Measurements from ENCODE around the gene PPP1R2C. TPM values are rescaled to one million over a fixed set of nuclear protein-coding genes. Genes with fewer than 3 reads are reported as not detected.

PPP1R2C gene
- total RNA-seq, 1 donor from 2014 or later, result not detected

GRCh38 chrX:42803320-42803719 is 25.4 kb upstream of the PPP1R2C start:
- Histone ChIP-seq H3K9ac (ENCODE audit: low read length) (peak overlapping the region; percentile 18), H4K20me1 (ENCODE audit: insufficient read depth, low read length) (no peaks in the 10 kb centered on the region), H3K36me3 (ENCODE audit: insufficient read depth, low read length) (no peaks in the 10 kb centered on the region), H3K27me3 (ENCODE audit: insufficient read depth, low read length) (no peaks in the 10 kb centered on the region), H2AFZ (ENCODE audit: low read depth, low read length) (no peak overlapping the region), H3K4me3 (ENCODE audit: insufficient read depth, low read depth, low read length) (no peak overlapping the region), H3K79me2 (ENCODE audit: insufficient read depth, low read length) (no peaks in the 10 kb centered on the region), H3K27ac (ENCODE audit: low read depth, low read length) (peak overlapping the region; percentile 60), H3K4me2 (ENCODE audit: low read length) (peak overlapping the region; percentile 32), H3K4me1 (ENCODE audit: insufficient read depth, low read length) (peaks cover 7% of the 10 kb centered on the region), H3K9me3 (ENCODE audit: insufficient read depth, low read depth, low read length) (no peaks in the 10 kb centered on the region)
- Mint-ChIP-seq H3K9me3 (ENCODE audit: unreplicated experiment) (peaks cover 1% of the 10 kb centered on the region), H3K27me3 (ENCODE audit: low read depth, unreplicated experiment) (no peaks in the 10 kb centered on the region), H3K27ac (ENCODE audit: unreplicated experiment) (peak overlapping the region; percentile 99), H3K4me3 (ENCODE audit: unreplicated experiment) (no peak overlapping the region), H3K36me3 (ENCODE audit: low read depth, unreplicated experiment) (no peaks in the 10 kb centered on the region), H3K4me1 (ENCODE audit: low read depth, unreplicated experiment) (peaks cover 22% of the 10 kb centered on the region)
- FAIRE-seq (peak; percentile 98), DNase-seq (ENCODE audit: low read depth) (peak; percentile 66)
- TF ChIP-seq EZH2 (IDR thresholded peaks at IDR 0.05; ENCODE audit: insufficient read depth, low read length) (no peak), CTCF (IDR thresholded peaks at IDR 0.05; ENCODE audit: insufficient read depth, low read depth, low read length) (no peak)

- Histone ChIP-seq H3K79me2 (ENCODE audit: insufficient read depth, low read length) (no peaks in the 10 kb centered on the region), H3K27ac (ENCODE audit: low read depth, low read length) (no peak overlapping the region), H3K9ac (ENCODE audit: low read length) (no peak overlapping the region), H3K4me1 (ENCODE audit: insufficient read depth, low read length) (peaks cover 3% of the 10 kb centered on the region), H4K20me1 (ENCODE audit: insufficient read depth, low read length) (no peaks in the 10 kb centered on the region), H2AFZ (ENCODE audit: low read depth, low read length) (no peak overlapping the region), H3K4me2 (ENCODE audit: low read length) (no peak overlapping the region), H3K36me3 (ENCODE audit: insufficient read depth, low read length) (no peaks in the 10 kb centered on the region), H3K9me3 (ENCODE audit: insufficient read depth, low read depth, low read length) (no peaks in the 10 kb centered on the region), H3K27me3 (ENCODE audit: insufficient read depth, low read length) (no peaks in the 10 kb centered on the region), H3K4me3 (ENCODE audit: insufficient read depth, low read depth, low read length) (no peak overlapping the region)
- Mint-ChIP-seq H3K4me1 (ENCODE audit: low read depth, unreplicated experiment) (peaks cover 10% of the 10 kb centered on the region), H3K27ac (ENCODE audit: unreplicated experiment) (peak overlapping the region; percentile 72), H3K4me3 (ENCODE audit: unreplicated experiment) (no peak overlapping the region), H3K27me3 (ENCODE audit: low read depth, unreplicated experiment) (no peaks in the 10 kb centered on the region), H3K36me3 (ENCODE audit: low read depth, unreplicated experiment) (no peaks in the 10 kb centered on the region), H3K9me3 (ENCODE audit: unreplicated experiment) (no peaks in the 10 kb centered on the region)
- no peak for DNase-seq (ENCODE audit: low read depth)
- no peak for TF ChIP-seq EZH2 (IDR thresholded peaks at IDR 0.05; ENCODE audit: insufficient read depth, low read length)
- TF ChIP-seq CTCF (IDR thresholded peaks at IDR 0.05; ENCODE audit: insufficient read depth, low read depth, low read length), result no peak
- peak; percentile 96 for FAIRE-seq
Observed at GRCh38 chrX:42797651-42798269, 19.8 kb upstream of the PPP1R2C start.

GRCh38 chrX:42783451-42783850 is 5.5 kb upstream of the PPP1R2C start:
- peak overlapping the region; percentile 41 for H3K27ac Mint-ChIP-seq (ENCODE audit: unreplicated experiment)

More at GRCh38 chrX:42783451-42783850, 5.5 kb upstream of the PPP1R2C start:
- no peak overlapping the region for H3K4me3 ChIP-seq (ENCODE audit: insufficient read depth, low read depth, low read length)
- Mint-ChIP-seq H3K4me3 (ENCODE audit: unreplicated experiment) (no peak overlapping the region), H3K9me3 (ENCODE audit: unreplicated experiment) (peaks cover 7% of the 10 kb centered on the region), H3K27me3 (ENCODE audit: low read depth, unreplicated experiment) (no peaks in the 10 kb centered on the region), H3K4me1 (ENCODE audit: low read depth, unreplicated experiment) (no peaks in the 10 kb centered on the region), H3K36me3 (ENCODE audit: low read depth, unreplicated experiment) (no peaks in the 10 kb centered on the region)
- DNase-seq (ENCODE audit: low read depth) (no peak), FAIRE-seq (peak; percentile 41)
- H3K79me2 ChIP-seq (ENCODE audit: insufficient read depth, low read length), result no peaks in the 10 kb centered on the region
- H3K27me3 ChIP-seq (ENCODE audit: insufficient read depth, low read length), result no peaks in the 10 kb centered on the region
- H3K4me1 ChIP-seq (ENCODE audit: insufficient read depth, low read length), result no peaks in the 10 kb centered on the region
- no peak overlapping the region for H3K4me2 ChIP-seq (ENCODE audit: low read length)
- no peak overlapping the region for H3K27ac ChIP-seq (ENCODE audit: low read depth, low read length)
- H3K36me3 ChIP-seq (ENCODE audit: insufficient read depth, low read length), result no peaks in the 10 kb centered on the region
- no peaks in the 10 kb centered on the region for H4K20me1 ChIP-seq (ENCODE audit: insufficient read depth, low read length)
- no peak overlapping the region for H2AFZ ChIP-seq (ENCODE audit: low read depth, low read length)
- H3K9ac ChIP-seq (ENCODE audit: low read length), result no peak overlapping the region
- no peaks in the 10 kb centered on the region for H3K9me3 ChIP-seq (ENCODE audit: insufficient read depth, low read depth, low read length)
- no peak for TF ChIP-seq CTCF (IDR thresholded peaks at IDR 0.05; ENCODE audit: insufficient read depth, low read depth, low read length)
- TF ChIP-seq EZH2 (IDR thresholded peaks at IDR 0.05; ENCODE audit: insufficient read depth, low read length), result no peak
